Central memory CD8-positive, alpha-beta T cell (primary cell): Measurements from ENCODE around the gene R3HCC1L.
"Not testable (repeated sequence)": the region's sequence is repeated elsewhere in the genome, so short reads cannot be mapped to it uniquely, and the experiment has no call there.

Experiments
- ATAC-seq: fragments of 150-1000 bp; cut with Tn5 transposase; replicated peaks from 2 replicates; pipeline ENCODE4 v1.10.0; 2022; ENCODE audit warnings: mild to moderate bottlenecking, moderate FRiP score, moderate number of reproducible peaks; ENCODE audit not compliant: poor library complexity, severe bottlenecking; ENCODE audit errors: extremely low read depth
- DNase-seq, 2 donors: peaks; one replicate each; pipeline ENCODE4 v3.0.0; 2021; ENCODE audit warnings: low spot score in 2 of 2
- H3K27ac Mint-ChIP-seq: one replicate; pipeline ENCODE4 v1.8.0; 2022; ENCODE audit warnings: low read depth, mild to moderate bottlenecking, moderate library complexity, mixed read lengths
- H3K27me3 Mint-ChIP-seq: one replicate; pipeline ENCODE4 v1.8.0; 2022; ENCODE audit warnings: mixed read lengths
- H3K36me3 Mint-ChIP-seq: one replicate; pipeline ENCODE4 v1.8.0; 2022; ENCODE audit warnings: mild to moderate bottlenecking, moderate library complexity, mixed read lengths; ENCODE audit not compliant: insufficient read depth
- H3K4me1 Mint-ChIP-seq: one replicate; pipeline ENCODE4 v1.8.0; 2022; ENCODE audit warnings: mixed read lengths
- H3K4me3 Mint-ChIP-seq: one replicate; pipeline ENCODE4 v1.8.0; 2022; ENCODE audit warnings: mild to moderate bottlenecking, moderate library complexity, mixed read lengths
- H3K9me3 Mint-ChIP-seq: one replicate; pipeline ENCODE4 v1.8.0; 2022; ENCODE audit warnings: mixed read lengths

Gene R3HCC1L

GRCh38 chr10:98168147-98168546 lies 33.7 kb downstream of the R3HCC1L start:
- no peaks in the 10 kb centered on the region for H3K9me3 Mint-ChIP-seq
- DNase-seq = no peak
- H3K4me1 Mint-ChIP-seq = peaks cover 66% of the 10 kb centered on the region
- peak overlapping the region; percentile 12 for H3K4me3 Mint-ChIP-seq
- ATAC-seq = peak; percentile 55
- H3K27ac Mint-ChIP-seq = peak overlapping the region; percentile 60
- peaks cover 18% of the 10 kb centered on the region for H3K36me3 Mint-ChIP-seq
- no peaks in the 10 kb centered on the region for H3K27me3 Mint-ChIP-seq

GRCh38 chr10:98168766-98169165 lies 34.3 kb downstream of the R3HCC1L start:
- ATAC-seq = no peak
- Mint-ChIP-seq H3K27ac (no peak overlapping the region), H3K4me3 (no peak overlapping the region), H3K4me1 (peaks cover 69% of the 10 kb centered on the region), H3K27me3 (no peaks in the 10 kb centered on the region), H3K36me3 (peaks cover 16% of the 10 kb centered on the region), H3K9me3 (no peaks in the 10 kb centered on the region)
- no peak for DNase-seq

GRCh38 chr10:98169379-98169778 lies 34.9 kb downstream of the R3HCC1L start:
- no peak for ATAC-seq
- DNase-seq = no peak
- Mint-ChIP-seq H3K4me1 (peaks cover 71% of the 10 kb centered on the region), H3K27ac (no peak overlapping the region), H3K4me3 (no peak overlapping the region), H3K9me3 (no peaks in the 10 kb centered on the region), H3K27me3 (no peaks in the 10 kb centered on the region), H3K36me3 (peaks cover 12% of the 10 kb centered on the region)

- Mint-ChIP-seq H3K9me3 (no peaks in the 10 kb centered on the region), H3K36me3 (peaks cover 12% of the 10 kb centered on the region), H3K27me3 (no peaks in the 10 kb centered on the region), H3K27ac (peak overlapping the region; percentile 52), H3K4me1 (peaks cover 63% of the 10 kb centered on the region), H3K4me3 (no peak overlapping the region)
- ATAC-seq = no peak
- DNase-seq = no peak
Observed at GRCh38 chr10:98170249-98171117, 36.0 kb downstream of the R3HCC1L start.

GRCh38 chr10:98172073-98172472 lies 37.6 kb downstream of the R3HCC1L start:
- H3K27me3 Mint-ChIP-seq = no peaks in the 10 kb centered on the region
- H3K36me3 Mint-ChIP-seq = peaks cover 6% of the 10 kb centered on the region
- DNase-seq = no peak
- H3K4me3 Mint-ChIP-seq = no peak overlapping the region
- peak overlapping the region; percentile 42 for H3K27ac Mint-ChIP-seq
- H3K4me1 Mint-ChIP-seq = peaks cover 61% of the 10 kb centered on the region
- ATAC-seq = no peak
- no peaks in the 10 kb centered on the region for H3K9me3 Mint-ChIP-seq

- peaks cover 61% of the 10 kb centered on the region for H3K4me1 Mint-ChIP-seq
Observed at GRCh38 chr10:98172495-98172894, 38.0 kb downstream of the R3HCC1L start.

GRCh38 chr10:98173260-98173659 lies 38.8 kb downstream of the R3HCC1L start:
- Mint-ChIP-seq H3K27me3 (no peaks in the 10 kb centered on the region), H3K27ac (no peak overlapping the region), H3K9me3 (no peaks in the 10 kb centered on the region), H3K4me1 (peaks cover 60% of the 10 kb centered on the region), H3K4me3 (no peak overlapping the region), H3K36me3 (peaks cover 5% of the 10 kb centered on the region)
- ATAC-seq (no peak), DNase-seq (no peak)

More at GRCh38 chr10:98172495-98172894, 38.0 kb downstream of the R3HCC1L start:
- Mint-ChIP-seq H3K36me3 (peaks cover 8% of the 10 kb centered on the region), H3K27ac (peak overlapping the region; percentile 42), H3K4me3 (no peak overlapping the region), H3K27me3 (no peaks in the 10 kb centered on the region), H3K9me3 (no peaks in the 10 kb centered on the region)
- ATAC-seq (no peak), DNase-seq (no peak)

- H3K36me3 Mint-ChIP-seq = peaks cover 20% of the 10 kb centered on the region
- ATAC-seq, H3K9me3 Mint-ChIP-seq, DNase-seq, H3K4me3 Mint-ChIP-seq, H3K27me3 Mint-ChIP-seq, H3K27ac Mint-ChIP-seq: not testable (repeated sequence)
- peaks cover 62% of the 10 kb centered on the region for H3K4me1 Mint-ChIP-seq
Observed at GRCh38 chr10:98182351-98182915, 48.0 kb downstream of the R3HCC1L start.

GRCh38 chr10:98186681-98187080 lies 52.2 kb downstream of the R3HCC1L start:
- peaks cover 20% of the 10 kb centered on the region for H3K36me3 Mint-ChIP-seq
- H3K27me3 Mint-ChIP-seq = no peaks in the 10 kb centered on the region
- ATAC-seq = no peak
- no peaks in the 10 kb centered on the region for H3K9me3 Mint-ChIP-seq
- no peak overlapping the region for H3K4me3 Mint-ChIP-seq
- peaks cover 30% of the 10 kb centered on the region for H3K4me1 Mint-ChIP-seq
- H3K27ac Mint-ChIP-seq = no peak overlapping the region
- no peak for DNase-seq

GRCh38 chr10:98190773-98191172 lies 56.3 kb downstream of the R3HCC1L start:
- Mint-ChIP-seq H3K36me3 (peaks cover 16% of the 10 kb centered on the region), H3K4me1 (peaks cover 26% of the 10 kb centered on the region)
- not testable (repeated sequence) for H3K9me3 Mint-ChIP-seq, H3K27ac Mint-ChIP-seq, H3K4me3 Mint-ChIP-seq, H3K27me3 Mint-ChIP-seq, DNase-seq, ATAC-seq

- Mint-ChIP-seq H3K4me1 (peaks cover 47% of the 10 kb centered on the region), H3K27me3 (no peaks in the 10 kb centered on the region), H3K4me3 (no peak overlapping the region), H3K27ac (no peak overlapping the region), H3K9me3 (no peaks in the 10 kb centered on the region), H3K36me3 (peaks cover 9% of the 10 kb centered on the region)
- ATAC-seq (no peak), DNase-seq (no peak)
Observed at GRCh38 chr10:98193037-98193436, 58.6 kb downstream of the R3HCC1L start.

- no peaks in the 10 kb centered on the region for H3K9me3 Mint-ChIP-seq
- no peak overlapping the region for H3K27ac Mint-ChIP-seq
- H3K4me3 Mint-ChIP-seq = no peak overlapping the region
- DNase-seq = no peak
- no peaks in the 10 kb centered on the region for H3K27me3 Mint-ChIP-seq
- peaks cover 42% of the 10 kb centered on the region for H3K4me1 Mint-ChIP-seq
- ATAC-seq = no peak
- H3K36me3 Mint-ChIP-seq = peaks cover 9% of the 10 kb centered on the region
Observed at GRCh38 chr10:98194633-98195032, 60.2 kb downstream of the R3HCC1L start.

- H3K27me3 Mint-ChIP-seq = no peaks in the 10 kb centered on the region
- no peak overlapping the region for H3K27ac Mint-ChIP-seq
- ATAC-seq (no peak), DNase-seq (no peak)
- H3K4me1 Mint-ChIP-seq = peaks cover 42% of the 10 kb centered on the region
- peaks cover 9% of the 10 kb centered on the region for H3K36me3 Mint-ChIP-seq
- H3K9me3 Mint-ChIP-seq = no peaks in the 10 kb centered on the region
- H3K4me3 Mint-ChIP-seq = no peak overlapping the region
Observed at GRCh38 chr10:98195120-98195519, 60.7 kb downstream of the R3HCC1L start.
